ENCODE data around the gene C1orf141.

C1orf141 gene

GRCh38 chr1:67052741-67053534, 81.8 kb downstream of the C1orf141 start:
- no peak for TF ChIP-seq CTCF (conservative IDR thresholded peaks at IDR 0.05)
- peak overlapping the region; percentile 96 for H3K27ac ChIP-seq

- no peak for TF ChIP-seq CTCF (conservative IDR thresholded peaks at IDR 0.05)
- H3K27ac ChIP-seq, result peak overlapping the region; percentile 96; the same call in 1 of the 2 replicates
These were observed 83.6 kb downstream of the C1orf141 start for GRCh38 chr1:67051196-67051595.

GRCh38 chr1:67044631-67045270, 90.0 kb downstream of the C1orf141 start:
- no peak overlapping the region for H3K27ac ChIP-seq
- TF ChIP-seq CTCF (conservative IDR thresholded peaks at IDR 0.05), result no peak

GRCh38 chr1:67043366-67043765, 91.4 kb downstream of the C1orf141 start:
- no peak overlapping the region; the same call in 1 of the 2 replicates for H3K27ac ChIP-seq
- no peak for TF ChIP-seq CTCF (conservative IDR thresholded peaks at IDR 0.05)

All from VCaP (cell line).